HCT116 (cell line): Measurements from ENCODE around the gene SLC2A13. TPM values are rescaled to one million over a fixed set of nuclear protein-coding genes. Genes with fewer than 3 reads are reported as not detected.

Source experiments
- ATAC-seq: fragments of 200-7000 bp; cut with Tn5 transposase; 2 replicates; pipeline ENCODE4 v1.9.1; 2020; ENCODE audit warnings: mild to moderate bottlenecking, moderate library complexity
- BruUV-seq: library from RNA; stranded (reverse); fragments of 400-500 nt; replicated peaks from 2 replicates; lab custom pipeline; 2021; lab: Mats Ljungman, UMichigan
- CTCF ChIA-PET: fragments of 300-600 bp; sonication (Branson Sonifier 250); formaldehyde crosslinking; loops from one replicate; lab custom pipeline; 2021; ENCODE audit warnings: antibody characterized with exemption; lab: Charles Lee
- POLR2A ChIA-PET: fragments of 300-600, 350-600 bp; sonication (Branson Sonifier 250); formaldehyde crosslinking; loops from one replicate; lab custom pipeline; 2021; ENCODE audit warnings: antibody characterized with exemption; lab: Charles Lee
- RAD21 ChIA-PET, 2 experiments: fragments of 300-600 bp; sonication (Branson Sonifier 250); formaldehyde crosslinking; loops; one replicate each; lab custom pipeline; 2023; ENCODE audit warnings: low total read pairs in 2 of 2; ENCODE audit not compliant: uncharacterized antibody in 2 of 2, unreplicated experiment in 2 of 2, low non-redundant PET in 1 of 2; lab: Charles Lee
- DNase-seq: peaks from one replicate; pipeline ENCODE4 v3.0.0-alpha.2; 2010; ENCODE audit warnings: low read depth, low spot score
- H2AFZ ChIP-seq: fragments of 200-600 bp; shearing (Covaris generic), sonication (generic); 2 replicates; pipeline ENCODE4 v1.6.1; 2017; ENCODE audit warnings: low read depth, mixed run types, mixed read lengths, antibody characterized with exemption, low read length; ENCODE audit not compliant: poor library complexity, severe bottlenecking
- H3K27ac ChIP-seq: 2 replicates; pipeline ENCODE4 v1.5.1; 2012; ENCODE audit warnings: low read depth, low read length
- H3K27me3 ChIP-seq: fragments of 200-600 bp; sonication (generic); 2 replicates; pipeline ENCODE4 v1.6.1; 2016; ENCODE audit warnings: mixed run types, low read length, mixed read lengths; ENCODE audit not compliant: insufficient read depth
- H3K36me3 ChIP-seq, 2 experiments: fragments of 200-500 bp in 1 of 2; fragments of 200-600 bp in 1 of 2; sonication (Bioruptor generic) in 1 of 2; sonication (generic) in 1 of 2; 2 replicates each; pipeline versions ENCODE4 v1.5.1 to v1.6.1; 2014 to 2016; ENCODE audit warnings: low read length in 2 of 2, inconsistent platforms in 1 of 2, mixed read lengths in 1 of 2, mixed run types in 1 of 2; ENCODE audit not compliant: insufficient read depth in 2 of 2, control insufficient read depth in 1 of 2
- H3K4me1 ChIP-seq, 2 experiments: fragments of 200-600 bp in 1 of 2; sonication (generic) in 1 of 2; 2 replicates each; pipeline versions ENCODE4 v1.5.1 to v1.6.1; 2012 to 2017; ENCODE audit warnings: low read length in 2 of 2, inconsistent platforms in 1 of 2, mild to moderate bottlenecking in 1 of 2, mixed read lengths in 1 of 2, mixed run types in 1 of 2, moderate library complexity in 1 of 2; ENCODE audit not compliant: insufficient read depth in 2 of 2, control insufficient read depth in 1 of 2
- H3K4me2 ChIP-seq: fragments of 200-600 bp; sonication (generic); 2 replicates; pipeline ENCODE4 v1.6.1; 2017; ENCODE audit warnings: mixed run types, low read length, mixed read lengths
- H3K4me3 ChIP-seq, 2 experiments: fragments of 200-600 bp in 1 of 2; sonication (generic) in 1 of 2; replicated peaks in 1 of 2; 2 replicates each; pipeline ENCODE4 v1.5.1; 2011 to 2016; ENCODE audit warnings: low read length in 2 of 2, control low read depth in 1 of 2, low read depth in 1 of 2, mild to moderate bottlenecking in 1 of 2, mixed read lengths in 1 of 2, mixed run types in 1 of 2
- H3K79me2 ChIP-seq: fragments of 200-600 bp; sonication (generic); 2 replicates; pipeline ENCODE4 v1.6.1; 2017; ENCODE audit warnings: mild to moderate bottlenecking, mixed run types, low read length, moderate library complexity, mixed read lengths; ENCODE audit not compliant: insufficient read depth
- H3K9ac ChIP-seq: fragments of 200-600 bp; sonication (generic); 2 replicates; pipeline ENCODE4 v1.6.1; 2016; ENCODE audit warnings: low read length, mixed read lengths
- H3K9me2 ChIP-seq: fragments of 200-600 bp; sonication (generic), shearing (Covaris generic); 2 replicates; pipeline ENCODE4 v1.6.1; 2017; ENCODE audit warnings: mixed run types, mild to moderate bottlenecking, moderate library complexity; ENCODE audit not compliant: insufficient read depth
- H3K9me3 ChIP-seq, 2 experiments: fragments of 200-500 bp in 1 of 2; fragments of 200-600 bp in 1 of 2; sonication (Bioruptor generic) in 1 of 2; sonication (generic) in 1 of 2; 2 replicates each; pipeline ENCODE4 v1.6.1; 2014 to 2017; ENCODE audit warnings: low read length in 2 of 2, mixed read lengths in 2 of 2, inconsistent platforms in 1 of 2, low read depth in 1 of 2, mild to moderate bottlenecking in 1 of 2, mixed run types in 1 of 2, moderate library complexity in 1 of 2; ENCODE audit not compliant: control insufficient read depth in 1 of 2, insufficient read depth in 1 of 2
- H4K20me1 ChIP-seq: fragments of 200-600 bp; sonication (generic), shearing (Covaris generic); 2 replicates; pipeline ENCODE4 v1.6.1; 2017; ENCODE audit warnings: mixed run types, mild to moderate bottlenecking, moderate library complexity; ENCODE audit not compliant: insufficient read depth
- EZH2phosphoT487 ChIP-seq: fragments of 200-600 bp; IDR thresholded peaks from 2 replicates; pipeline ENCODE4 v1.6.1; 2018; ENCODE audit warnings: antibody characterized with exemption, borderline replicate concordance
- FOSL1 ChIP-seq: IDR thresholded peaks from 2 replicates; pipeline ENCODE4 v1.6.1; 2012; ENCODE audit warnings: low read depth
- TCF7L2 ChIP-seq: IDR thresholded peaks from 2 replicates; pipeline ENCODE4 v1.7.0; 2011; ENCODE audit warnings: borderline replicate concordance, inconsistent platforms; ENCODE audit not compliant: insufficient read depth, insufficient read length; ENCODE audit errors: extremely low read depth
- ZFX ChIP-seq: fragments of 450-650 bp; IDR thresholded peaks from 2 replicates; pipeline ENCODE4 v1.6.1; 2017
- ZNF274 ChIP-seq: fragments of 200-500 bp; sonication (Bioruptor generic); IDR thresholded peaks from 2 replicates; pipeline ENCODE4 v1.6.1; 2014; ENCODE audit warnings: mild to moderate bottlenecking, low read depth, low read length, inconsistent platforms
- intact Hi-C: fragments of 100-400 bp; cut with micrococcal nuclease; formaldehyde crosslinking; loops from 2 replicates; pipeline ENCODE4 v1.10.0; 2022
- total RNA-seq: library from RNA; stranded (reverse); gene quantifications from one replicate; pipeline ENCODE4 v1.2.1, GENCODE V29; 2021; ENCODE audit not compliant: unreplicated experiment

The SLC2A13 gene
- total RNA-seq, 1 experiment from 2014 or later, result 6.8 TPM

DNA sequence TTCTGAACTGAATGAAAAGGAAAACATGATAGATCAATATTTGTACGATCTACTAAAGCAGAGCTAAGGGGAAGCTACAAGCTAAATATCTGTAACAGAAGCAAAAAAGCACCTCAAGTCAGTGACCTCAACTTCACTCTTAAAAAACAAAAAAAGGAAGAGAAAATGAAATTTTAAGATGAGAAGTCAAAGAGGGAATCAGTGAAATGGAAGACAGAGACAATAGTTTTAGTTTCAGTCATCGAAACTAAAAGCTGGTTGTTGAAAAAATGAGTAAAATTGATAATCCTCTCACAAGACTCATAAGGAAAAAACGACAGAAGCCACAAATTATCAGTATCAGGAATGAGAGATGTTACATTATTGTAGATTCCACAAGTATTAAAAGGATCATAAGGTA, 11.9 kb upstream of the SLC2A13 start:
- POLR2A ChIA-PET, result no interaction called here
- no peak for DNase-seq
- ATAC-seq, result no peak
- no peak for TF ChIP-seq TCF7L2
- no peak for TF ChIP-seq FOSL1
- TF ChIP-seq EZH2phosphoT487, result no peak
- no peak for TF ChIP-seq ZFX
- no peak for TF ChIP-seq ZNF274
- TF ChIP-seq, all 23 proteins: peak for 0
- H2AFZ ChIP-seq, result no peak overlapping the region
- H3K27me3 ChIP-seq, result no peaks in the 10 kb centered on the region
- H3K4me2 ChIP-seq, result no peak overlapping the region
- no peaks in the 10 kb centered on the region for H3K36me3 ChIP-seq
- H3K4me3 ChIP-seq, result no peak overlapping the region
- H4K20me1 ChIP-seq, result no peaks in the 10 kb centered on the region
- H3K9me2 ChIP-seq, result no peaks in the 10 kb centered on the region
- H3K79me2 ChIP-seq, result no peaks in the 10 kb centered on the region
- intact Hi-C loops, result no loop called here
- no TSS peak for BruUV-seq
- H3K4me1 ChIP-seq, result no peaks in the 10 kb centered on the region
- no peak overlapping the region for H3K9ac ChIP-seq
- H3K9me3 ChIP-seq, result no peaks in the 10 kb centered on the region
- RAD21 ChIA-PET, result no interaction called here
- no peak overlapping the region for H3K27ac ChIP-seq
- CTCF ChIA-PET, result interaction anchor here (0.7 kb wide), 1 partner anchor 10 kb away, joined by 3 read pairs; no protein-coding TSS in a partner anchor

DNA sequence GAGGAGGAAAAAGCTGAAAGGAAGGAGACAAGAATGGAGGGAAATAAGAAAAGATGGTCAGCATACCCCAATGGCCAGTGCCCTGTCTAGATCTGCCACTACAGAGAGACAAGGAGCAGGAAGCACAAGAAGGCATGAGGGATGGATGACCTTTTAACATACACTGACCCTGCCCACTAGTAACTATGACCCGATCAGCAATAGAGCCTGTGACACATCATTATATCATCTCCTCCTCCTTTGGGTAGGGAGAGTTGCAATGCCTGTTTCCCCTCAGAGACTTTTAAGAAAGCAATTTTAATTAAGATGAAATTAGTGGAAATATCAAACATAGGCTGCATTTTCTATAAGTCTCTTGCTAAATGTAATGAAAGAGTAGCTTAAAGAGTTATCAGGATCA, 4.7 kb upstream of the SLC2A13 start:
- H3K36me3 ChIP-seq, result no peaks in the 10 kb centered on the region
- H3K4me2 ChIP-seq, result no peak overlapping the region
- intact Hi-C loops, result no loop called here
- ChIA-PET CTCF (interaction anchor here (1.0 kb wide), 1 partner anchor 99 kb away, joined by 3 read pairs; no protein-coding TSS in a partner anchor), RAD21 (no interaction called here), POLR2A (no interaction called here)
- peaks cover 0 to 16% of the 10 kb centered on the region in 2 experiments; a peak in 2 of 4 replicates for H3K4me1 ChIP-seq
- no peaks in the 10 kb centered on the region for H3K9me2 ChIP-seq
- DNase-seq, result no peak
- no peaks in the 10 kb centered on the region for H3K79me2 ChIP-seq
- H3K27me3 ChIP-seq, result no peaks in the 10 kb centered on the region
- H3K27ac ChIP-seq, result no peak overlapping the region
- no peak overlapping the region for H2AFZ ChIP-seq
- H4K20me1 ChIP-seq, result no peaks in the 10 kb centered on the region
- no peak overlapping the region for H3K4me3 ChIP-seq
- ATAC-seq, result no peak
- TF ChIP-seq EZH2phosphoT487, result no peak
- TF ChIP-seq, all 23 proteins: peak for 0
- no TSS peak for BruUV-seq
- H3K9me3 ChIP-seq, result no peaks in the 10 kb centered on the region
- no peak overlapping the region for H3K9ac ChIP-seq
